WTC11 (cell line): Measurements from ENCODE around the gene LPCAT1. TPM values are rescaled to one million over a fixed set of nuclear protein-coding genes. Genes with fewer than 3 reads are reported as not detected.

Source experiments
- ATAC-seq: fragments of 200-7000 bp; cut with Tn5 transposase; 2 replicates; pipeline ENCODE4 v1.10.0; 2021; ENCODE audit warnings: mild to moderate bottlenecking, moderate library complexity
- CTCF ChIA-PET: fragments of 300-600 bp; sonication (Branson Sonifier 250); formaldehyde crosslinking; loops from one replicate; lab custom pipeline; 2021; ENCODE audit warnings: antibody characterized with exemption; lab: Charles Lee
- POLR2A ChIA-PET: fragments of 350-600 bp; sonication (Branson Sonifier 250); formaldehyde crosslinking; loops from one replicate; lab custom pipeline; 2021; ENCODE audit warnings: antibody characterized with exemption; lab: Charles Lee
- DNase-seq: peaks from one replicate; pipeline ENCODE4 v3.0.0; 2021; ENCODE audit warnings: low spot score
- H3K27ac Mint-ChIP-seq: 2 replicates; pipeline ENCODE4 v1.8.0; 2021; ENCODE audit warnings: mixed read lengths
- H3K27me3 Mint-ChIP-seq: 2 replicates; pipeline ENCODE4 v1.8.0; 2021; ENCODE audit warnings: low read depth, mild to moderate bottlenecking, moderate library complexity, mixed read lengths
- H3K36me3 Mint-ChIP-seq: 2 replicates; pipeline ENCODE4 v1.8.0; 2021; ENCODE audit warnings: mixed read lengths
- H3K4me1 Mint-ChIP-seq: 2 replicates; pipeline ENCODE4 v1.8.0; 2022; ENCODE audit warnings: mixed read lengths
- H3K4me3 Mint-ChIP-seq: 2 replicates; pipeline ENCODE4 v1.8.0; 2021; ENCODE audit warnings: mild to moderate bottlenecking, moderate library complexity, mixed read lengths
- H3K9me3 Mint-ChIP-seq: 2 replicates; pipeline ENCODE4 v1.8.0; 2021; ENCODE audit warnings: mixed read lengths
- CREB1 ChIP-seq: sonication (generic); formaldehyde crosslinking; IDR thresholded peaks from 2 replicates; pipeline ENCODE4 v1.8.0; 2023; ENCODE audit warnings: mild to moderate bottlenecking, missing genetic modification reagents
- CREM ChIP-seq: sonication (generic); formaldehyde crosslinking; IDR thresholded peaks from 2 replicates; pipeline ENCODE4 v1.8.1; 2022; ENCODE audit warnings: mild to moderate bottlenecking, missing genetic modification reagents, moderate library complexity
- ESRRA ChIP-seq: sonication (generic); formaldehyde crosslinking; IDR thresholded peaks from 2 replicates; pipeline ENCODE4 v1.8.1; 2022; ENCODE audit warnings: mild to moderate bottlenecking, missing genetic modification reagents, borderline replicate concordance
- ETV6 ChIP-seq: sonication (generic); formaldehyde crosslinking; IDR thresholded peaks from 2 replicates; pipeline ENCODE4 v1.8.1; 2022; ENCODE audit warnings: mild to moderate bottlenecking, missing genetic modification reagents
- GTF2I ChIP-seq: fragments of 250-450 bp; sonication (Bioruptor Pico); conservative IDR thresholded peaks from 2 replicates; pipeline ENCODE4 v1.4.0; 2021; ENCODE audit warnings: mild to moderate bottlenecking
- HMGA2 ChIP-seq: fragments of 250-450 bp; sonication (Bioruptor Pico); IDR thresholded peaks from 2 replicates; pipeline ENCODE4 v1.4.0; 2021; ENCODE audit warnings: mild to moderate bottlenecking, moderate library complexity
- JAZF1 ChIP-seq: fragments of 250-450 bp; sonication (Bioruptor Pico); IDR thresholded peaks from 2 replicates; pipeline ENCODE4 v1.9.0; 2021; ENCODE audit warnings: moderate library complexity, mild to moderate bottlenecking, inconsistent platforms
- JUN ChIP-seq: sonication (generic); formaldehyde crosslinking; IDR thresholded peaks from 2 replicates; pipeline ENCODE4 v1.8.0; 2023; ENCODE audit warnings: mild to moderate bottlenecking, missing genetic modification reagents
- NFATC4 ChIP-seq: fragments of 250-450 bp; sonication (Bioruptor Pico); IDR thresholded peaks from 2 replicates; pipeline ENCODE4 v1.9.0; 2021; ENCODE audit warnings: mild to moderate bottlenecking
- NR2C2 ChIP-seq: sonication (generic); formaldehyde crosslinking; IDR thresholded peaks from 2 replicates; pipeline ENCODE4 v1.8.0; 2022; ENCODE audit warnings: mild to moderate bottlenecking, missing genetic modification reagents
- ZNF232 ChIP-seq: sonication (generic); formaldehyde crosslinking; IDR thresholded peaks from 2 replicates; pipeline ENCODE4 v1.8.0; 2022; ENCODE audit warnings: mild to moderate bottlenecking, missing genetic modification reagents
- total RNA-seq: library from RNA; stranded (reverse); gene quantifications from 3 replicates; pipeline ENCODE4 v1.2.3, GENCODE V29; 2021
- TF ChIP-seq, protein P1 (sequence below): sonication (generic); formaldehyde crosslinking; IDR thresholded peaks from 2 replicates; pipeline ENCODE4 v1.8.1; 2022; ENCODE audit warnings: mild to moderate bottlenecking, missing genetic modification reagents, moderate library complexity, borderline replicate concordance
- TF ChIP-seq, protein P2 (sequence below): sonication (generic); formaldehyde crosslinking; conservative IDR thresholded peaks from 2 replicates; pipeline ENCODE4 v1.8.1; 2023; ENCODE audit warnings: mild to moderate bottlenecking, low read depth, missing genetic modification reagents, moderate library complexity
- TF ChIP-seq, protein P3 (sequence below): fragments of 250-450 bp; sonication (Bioruptor Pico); IDR thresholded peaks from 2 replicates; pipeline ENCODE4 v1.8.0; 2021; ENCODE audit warnings: mild to moderate bottlenecking
- TF ChIP-seq, protein P4 (sequence below): sonication (generic); formaldehyde crosslinking; IDR thresholded peaks from 2 replicates; pipeline ENCODE4 v1.8.0; 2022; ENCODE audit warnings: mild to moderate bottlenecking, missing genetic modification reagents
- TF ChIP-seq, protein P5 (sequence below): sonication (generic); formaldehyde crosslinking; IDR thresholded peaks from 2 replicates; pipeline ENCODE4 v1.8.0; 2022; ENCODE audit warnings: mild to moderate bottlenecking, missing genetic modification reagents

LPCAT1 gene
- total RNA-seq, 1 experiment from 2014 or later: 206 TPM

DNA sequence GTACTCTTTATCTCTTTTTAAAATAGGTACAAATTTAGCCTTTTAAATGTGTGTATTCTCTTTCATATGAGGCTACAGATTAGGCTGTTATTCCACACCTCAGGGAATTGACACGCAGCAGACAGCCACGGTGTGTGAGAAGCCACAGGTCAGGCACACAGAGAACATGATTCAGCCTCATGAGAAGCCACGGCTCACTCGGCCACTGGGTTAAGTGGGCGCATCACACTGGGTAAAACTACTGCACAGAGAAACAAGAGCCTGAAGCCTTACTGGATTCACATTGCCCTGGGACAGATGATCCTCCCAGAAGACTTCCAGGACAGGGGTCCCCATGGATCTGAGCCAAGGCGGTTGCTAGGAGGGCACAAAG is 28.2 kb downstream of the LPCAT1 start:
- POLR2A ChIA-PET: no interaction called here
- H3K36me3 Mint-ChIP-seq: peaks cover 56% of the 10 kb centered on the region

DNA sequence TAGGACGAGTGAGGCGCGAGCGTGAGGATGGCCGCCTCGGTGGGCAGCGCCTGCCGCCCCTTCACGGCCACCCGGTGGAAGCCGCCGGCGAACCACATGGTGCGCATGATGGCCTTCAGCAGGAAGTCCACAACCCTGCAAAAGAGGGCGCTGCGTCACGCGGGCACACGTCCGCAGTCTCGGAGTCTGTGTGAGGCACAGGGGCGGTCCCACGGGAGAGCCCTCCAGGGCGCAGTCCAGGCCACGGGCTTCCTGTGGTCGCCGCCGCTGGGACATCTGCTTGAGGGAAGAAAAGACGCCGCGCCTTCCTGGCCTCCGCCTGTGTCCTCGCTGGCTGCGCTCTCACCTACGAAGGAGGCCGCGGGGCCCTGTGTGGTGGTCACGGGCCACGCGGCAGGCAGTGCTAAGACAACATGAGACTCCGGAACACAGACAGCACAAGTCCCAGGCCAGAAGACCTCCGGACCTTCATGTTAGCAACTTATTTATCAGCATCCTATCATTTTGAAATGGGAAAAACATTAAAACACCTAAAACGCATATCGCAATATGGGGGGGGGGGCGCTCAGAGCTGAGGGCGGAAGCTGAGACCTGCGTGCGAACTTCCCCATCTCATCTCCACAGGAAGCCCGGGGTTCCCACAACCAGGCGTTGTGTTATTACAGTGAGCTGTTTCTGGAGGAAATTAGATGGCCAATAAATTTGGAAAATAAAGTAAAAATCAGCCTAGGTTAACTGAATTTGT is 28.8 kb downstream of the LPCAT1 start:
- no peaks in the 10 kb centered on the region for H3K27me3 Mint-ChIP-seq
- H3K9me3 Mint-ChIP-seq: no peaks in the 10 kb centered on the region
- POLR2A ChIA-PET: no interaction called here
- no peak for TF ChIP-seq CREM (CRISPR knock-in tag)
- no peak for TF ChIP-seq JAZF1 (CRISPR knock-in tag)
- no peak for TF ChIP-seq JUN (CRISPR knock-in tag)
- no peak for TF ChIP-seq HMGA2 (CRISPR knock-in tag)
- no peak for TF ChIP-seq ZNF232
- no peak overlapping the region for H3K4me3 Mint-ChIP-seq
- H3K36me3 Mint-ChIP-seq: peaks cover 57% of the 10 kb centered on the region
- DNase-seq: no peak
- no peaks in the 10 kb centered on the region for H3K4me1 Mint-ChIP-seq
- no peak overlapping the region for H3K27ac Mint-ChIP-seq
- no peak for ATAC-seq
- CTCF ChIA-PET: interaction anchor here (0.7 kb wide), 1 partner anchor 9 kb away, joined by 4 read pairs; no protein-coding TSS in a partner anchor

More for the DNA sequence above, 28.2 kb downstream of the LPCAT1 start:
- no peak for TF ChIP-seq CREB1 (CRISPR knock-in tag)
- TF ChIP-seq GTF2I (CRISPR knock-in tag): no peak
- TF ChIP-seq ETV6 (CRISPR knock-in tag): no peak
- TF ChIP-seq, protein P1, sequence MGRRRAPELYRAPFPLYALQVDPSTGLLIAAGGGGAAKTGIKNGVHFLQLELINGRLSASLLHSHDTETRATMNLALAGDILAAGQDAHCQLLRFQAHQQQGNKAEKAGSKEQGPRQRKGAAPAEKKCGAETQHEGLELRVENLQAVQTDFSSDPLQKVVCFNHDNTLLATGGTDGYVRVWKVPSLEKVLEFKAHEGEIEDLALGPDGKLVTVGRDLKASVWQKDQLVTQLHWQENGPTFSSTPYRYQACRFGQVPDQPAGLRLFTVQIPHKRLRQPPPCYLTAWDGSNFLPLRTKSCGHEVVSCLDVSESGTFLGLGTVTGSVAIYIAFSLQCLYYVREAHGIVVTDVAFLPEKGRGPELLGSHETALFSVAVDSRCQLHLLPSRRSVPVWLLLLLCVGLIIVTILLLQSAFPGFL (CRISPR knock-in tag): no peak
- no peak for TF ChIP-seq NR2C2 (CRISPR knock-in tag)
- TF ChIP-seq, protein P2, sequence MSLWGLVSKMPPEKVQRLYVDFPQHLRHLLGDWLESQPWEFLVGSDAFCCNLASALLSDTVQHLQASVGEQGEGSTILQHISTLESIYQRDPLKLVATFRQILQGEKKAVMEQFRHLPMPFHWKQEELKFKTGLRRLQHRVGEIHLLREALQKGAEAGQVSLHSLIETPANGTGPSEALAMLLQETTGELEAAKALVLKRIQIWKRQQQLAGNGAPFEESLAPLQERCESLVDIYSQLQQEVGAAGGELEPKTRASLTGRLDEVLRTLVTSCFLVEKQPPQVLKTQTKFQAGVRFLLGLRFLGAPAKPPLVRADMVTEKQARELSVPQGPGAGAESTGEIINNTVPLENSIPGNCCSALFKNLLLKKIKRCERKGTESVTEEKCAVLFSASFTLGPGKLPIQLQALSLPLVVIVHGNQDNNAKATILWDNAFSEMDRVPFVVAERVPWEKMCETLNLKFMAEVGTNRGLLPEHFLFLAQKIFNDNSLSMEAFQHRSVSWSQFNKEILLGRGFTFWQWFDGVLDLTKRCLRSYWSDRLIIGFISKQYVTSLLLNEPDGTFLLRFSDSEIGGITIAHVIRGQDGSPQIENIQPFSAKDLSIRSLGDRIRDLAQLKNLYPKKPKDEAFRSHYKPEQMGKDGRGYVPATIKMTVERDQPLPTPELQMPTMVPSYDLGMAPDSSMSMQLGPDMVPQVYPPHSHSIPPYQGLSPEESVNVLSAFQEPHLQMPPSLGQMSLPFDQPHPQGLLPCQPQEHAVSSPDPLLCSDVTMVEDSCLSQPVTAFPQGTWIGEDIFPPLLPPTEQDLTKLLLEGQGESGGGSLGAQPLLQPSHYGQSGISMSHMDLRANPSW (CRISPR knock-in tag): no peak
- TF ChIP-seq, protein P3, sequence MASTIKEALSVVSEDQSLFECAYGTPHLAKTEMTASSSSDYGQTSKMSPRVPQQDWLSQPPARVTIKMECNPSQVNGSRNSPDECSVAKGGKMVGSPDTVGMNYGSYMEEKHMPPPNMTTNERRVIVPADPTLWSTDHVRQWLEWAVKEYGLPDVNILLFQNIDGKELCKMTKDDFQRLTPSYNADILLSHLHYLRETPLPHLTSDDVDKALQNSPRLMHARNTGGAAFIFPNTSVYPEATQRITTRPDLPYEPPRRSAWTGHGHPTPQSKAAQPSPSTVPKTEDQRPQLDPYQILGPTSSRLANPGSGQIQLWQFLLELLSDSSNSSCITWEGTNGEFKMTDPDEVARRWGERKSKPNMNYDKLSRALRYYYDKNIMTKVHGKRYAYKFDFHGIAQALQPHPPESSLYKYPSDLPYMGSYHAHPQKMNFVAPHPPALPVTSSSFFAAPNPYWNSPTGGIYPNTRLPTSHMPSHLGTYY (CRISPR knock-in tag): no peak
- TF ChIP-seq NFATC4 (CRISPR knock-in tag): no peak
- TF ChIP-seq, protein P4, sequence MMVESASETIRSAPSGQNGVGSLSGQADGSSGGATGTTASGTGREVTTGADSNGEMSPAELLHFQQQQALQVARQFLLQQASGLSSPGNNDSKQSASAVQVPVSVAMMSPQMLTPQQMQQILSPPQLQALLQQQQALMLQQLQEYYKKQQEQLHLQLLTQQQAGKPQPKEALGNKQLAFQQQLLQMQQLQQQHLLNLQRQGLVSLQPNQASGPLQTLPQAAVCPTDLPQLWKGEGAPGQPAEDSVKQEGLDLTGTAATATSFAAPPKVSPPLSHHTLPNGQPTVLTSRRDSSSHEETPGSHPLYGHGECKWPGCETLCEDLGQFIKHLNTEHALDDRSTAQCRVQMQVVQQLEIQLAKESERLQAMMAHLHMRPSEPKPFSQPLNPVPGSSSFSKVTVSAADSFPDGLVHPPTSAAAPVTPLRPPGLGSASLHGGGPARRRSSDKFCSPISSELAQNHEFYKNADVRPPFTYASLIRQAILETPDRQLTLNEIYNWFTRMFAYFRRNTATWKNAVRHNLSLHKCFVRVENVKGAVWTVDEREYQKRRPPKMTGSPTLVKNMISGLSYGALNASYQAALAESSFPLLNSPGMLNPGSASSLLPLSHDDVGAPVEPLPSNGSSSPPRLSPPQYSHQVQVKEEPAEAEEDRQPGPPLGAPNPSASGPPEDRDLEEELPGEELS (CRISPR knock-in tag): no peak
- TF ChIP-seq, protein P5, sequence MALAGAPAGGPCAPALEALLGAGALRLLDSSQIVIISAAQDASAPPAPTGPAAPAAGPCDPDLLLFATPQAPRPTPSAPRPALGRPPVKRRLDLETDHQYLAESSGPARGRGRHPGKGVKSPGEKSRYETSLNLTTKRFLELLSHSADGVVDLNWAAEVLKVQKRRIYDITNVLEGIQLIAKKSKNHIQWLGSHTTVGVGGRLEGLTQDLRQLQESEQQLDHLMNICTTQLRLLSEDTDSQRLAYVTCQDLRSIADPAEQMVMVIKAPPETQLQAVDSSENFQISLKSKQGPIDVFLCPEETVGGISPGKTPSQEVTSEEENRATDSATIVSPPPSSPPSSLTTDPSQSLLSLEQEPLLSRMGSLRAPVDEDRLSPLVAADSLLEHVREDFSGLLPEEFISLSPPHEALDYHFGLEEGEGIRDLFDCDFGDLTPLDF (CRISPR knock-in tag): no peak
- no peak for TF ChIP-seq ESRRA (CRISPR knock-in tag)
- TF ChIP-seq, all 79 proteins: peak for 0
- Mint-ChIP-seq H3K27ac (no peak overlapping the region), H3K27me3 (no peaks in the 10 kb centered on the region), H3K4me3 (no peak overlapping the region), H3K9me3 (no peaks in the 10 kb centered on the region), H3K4me1 (no peaks in the 10 kb centered on the region)
- DNase-seq (no peak), ATAC-seq (no peak)
- CTCF ChIA-PET: interaction anchor here (0.7 kb wide), 1 partner anchor 8 kb away, joined by 4 read pairs; no protein-coding TSS in a partner anchor
